ENCODE measurements around the gene ELL2.

The ELL2 gene

GRCh38 chr5:95967236-95967635 lies 5.6 kb upstream of the ELL2 start:
- peaks cover 3% of the 10 kb centered on the region for H3K4me1 ChIP-seq (ENCODE audit: control insufficient read depth, low read depth, low read length)
- no peaks in the 10 kb centered on the region for H3K27me3 ChIP-seq (ENCODE audit: insufficient read depth, low read length, poor library complexity)
- H3K27ac ChIP-seq (ENCODE audit: low read depth, low read length), result no peak overlapping the region
- no peak overlapping the region for H4K5ac ChIP-seq (ENCODE audit: low read length)
- no peaks in the 10 kb centered on the region for H3K79me2 ChIP-seq (ENCODE audit: control insufficient read depth, insufficient read depth, low read length)
- H3K4me2 ChIP-seq (ENCODE audit: low read length), result no peak overlapping the region
- H2BK5ac ChIP-seq (ENCODE audit: low read length), result no peak overlapping the region
- H3K18ac ChIP-seq (ENCODE audit: low read length), result no peak overlapping the region
- H3K36me3 ChIP-seq (ENCODE audit: control insufficient read depth, insufficient read depth, low read length), result no peaks in the 10 kb centered on the region
- H2BK120ac ChIP-seq (ENCODE audit: low read depth, low read length), result no peak overlapping the region
- no peak overlapping the region for H3K9ac ChIP-seq (ENCODE audit: low read length)
- no peak overlapping the region for H3K4ac ChIP-seq (ENCODE audit: low read depth, low read length)
- no peak for DNase-seq
- no CpG with 5 or more reads among the region's 1 CpG for WGBS (ENCODE audit: extremely low coverage, insufficient coverage, low lambda C conversion rate)
- no peak overlapping the region for H3K56ac ChIP-seq (ENCODE audit: low read length)
- H3K79me1 ChIP-seq (ENCODE audit: low read length), result no peaks in the 10 kb centered on the region
- H3K23ac ChIP-seq (ENCODE audit: low read length), result no peak overlapping the region
- H4K8ac ChIP-seq (ENCODE audit: low read depth, low read length), result no peak overlapping the region
- no peak overlapping the region for H3K4me3 ChIP-seq (ENCODE audit: low read length)
- H2AK5ac ChIP-seq (ENCODE audit: low read length), result no peak overlapping the region
- peak overlapping the region; percentile 64 for H2BK15ac ChIP-seq (replicated peaks; ENCODE audit: low read depth)

DNA sequence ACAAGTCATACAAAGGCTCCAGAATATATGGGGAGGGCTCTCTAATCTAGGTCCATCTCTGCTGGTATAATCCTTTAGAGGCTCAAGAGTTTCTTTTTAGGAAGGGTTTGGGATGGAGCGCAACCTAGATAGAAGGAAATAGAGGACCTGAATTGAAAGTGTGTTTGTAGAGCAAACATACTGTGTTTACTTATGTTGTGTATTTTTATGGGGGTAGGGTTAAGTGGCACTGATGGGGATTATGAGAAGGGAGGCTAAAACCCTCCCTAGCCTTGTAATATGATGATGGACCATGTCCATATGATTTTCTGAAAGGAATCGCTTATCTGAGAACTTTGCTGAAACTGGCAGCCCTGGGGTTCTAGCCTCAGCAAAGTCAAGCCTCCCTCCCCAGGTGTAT lies 4.4 kb upstream of the ELL2 start:
- H3K27ac ChIP-seq (ENCODE audit: low read depth, low read length), result no peak overlapping the region

DNA sequence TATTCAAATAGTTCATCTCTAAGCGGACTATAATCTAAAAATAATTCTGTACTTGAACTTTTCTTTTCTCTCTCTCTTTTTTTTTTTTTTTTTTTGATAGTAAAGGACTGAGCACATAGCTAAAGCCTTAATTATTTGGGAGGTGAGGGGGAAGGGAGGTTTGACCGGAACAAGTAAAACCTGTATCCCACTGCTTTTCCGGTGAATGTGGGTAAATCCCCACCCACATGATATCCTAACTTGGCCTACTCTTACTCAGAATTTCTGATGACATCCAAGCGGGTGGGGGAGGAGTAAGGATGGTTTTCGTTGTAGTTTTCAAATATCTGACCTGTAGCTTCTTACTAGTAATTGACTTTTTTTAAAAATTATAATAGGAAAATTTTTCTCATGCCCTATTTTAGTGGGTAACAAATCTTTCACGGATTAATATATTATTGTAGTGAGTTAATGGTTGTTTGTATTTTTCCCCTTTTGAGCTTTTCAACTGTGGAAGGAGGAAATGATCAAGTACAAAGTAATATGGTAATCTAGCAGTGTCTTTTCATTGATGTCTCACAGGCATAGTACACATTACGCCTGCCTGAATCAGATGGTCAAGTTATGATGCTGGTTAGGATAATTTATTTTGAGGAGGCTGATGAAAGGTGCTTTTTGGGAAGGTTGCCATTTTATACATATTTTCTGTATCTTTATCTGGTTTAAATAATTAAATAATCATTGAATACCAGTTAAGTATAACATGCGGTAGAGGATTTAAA lies 2.2 kb upstream of the ELL2 start:
- no peak overlapping the region for H2BK15ac ChIP-seq (replicated peaks; ENCODE audit: low read depth)
- peaks cover 15% of the 10 kb centered on the region for H3K4me1 ChIP-seq (ENCODE audit: control insufficient read depth, low read depth, low read length)
- H4K5ac ChIP-seq (ENCODE audit: low read length), result no peak overlapping the region
- H3K27ac ChIP-seq (ENCODE audit: low read depth, low read length), result no peak overlapping the region
- H3K23ac ChIP-seq (ENCODE audit: low read length), result no peak overlapping the region
- no peak overlapping the region for H3K18ac ChIP-seq (ENCODE audit: low read length)
- 100% methylated on average over 1 of the region's 8 CpGs for WGBS (ENCODE audit: extremely low coverage, insufficient coverage, low lambda C conversion rate)
- H3K4me2 ChIP-seq (ENCODE audit: low read length), result no peak overlapping the region
- H3K56ac ChIP-seq (ENCODE audit: low read length), result no peak overlapping the region
- no peak overlapping the region for H2BK120ac ChIP-seq (ENCODE audit: low read depth, low read length)
- no peak overlapping the region for H3K9ac ChIP-seq (ENCODE audit: low read length)
- peaks cover 22% of the 10 kb centered on the region for H3K79me2 ChIP-seq (ENCODE audit: control insufficient read depth, insufficient read depth, low read length)
- peaks cover 15% of the 10 kb centered on the region for H3K79me1 ChIP-seq (ENCODE audit: low read length)
- H2BK5ac ChIP-seq (ENCODE audit: low read length), result no peak overlapping the region
- H4K8ac ChIP-seq (ENCODE audit: low read depth, low read length), result no peak overlapping the region
- no peaks in the 10 kb centered on the region for H3K27me3 ChIP-seq (ENCODE audit: insufficient read depth, low read length, poor library complexity)
- H2AK5ac ChIP-seq (ENCODE audit: low read length), result no peak overlapping the region
- H3K4me3 ChIP-seq (ENCODE audit: low read length), result no peak overlapping the region
- no peaks in the 10 kb centered on the region for H3K36me3 ChIP-seq (ENCODE audit: control insufficient read depth, insufficient read depth, low read length)
- no peak overlapping the region for H3K4ac ChIP-seq (ENCODE audit: low read depth, low read length)
- peak; percentile 92 for DNase-seq

More for the DNA sequence above, 4.4 kb upstream of the ELL2 start:
- H3K23ac ChIP-seq (ENCODE audit: low read length), result no peak overlapping the region
- no CpG with 5 or more reads among the region's 2 CpGs for WGBS (ENCODE audit: extremely low coverage, insufficient coverage, low lambda C conversion rate)
- H3K4me2 ChIP-seq (ENCODE audit: low read length), result no peak overlapping the region
- no peaks in the 10 kb centered on the region for H3K36me3 ChIP-seq (ENCODE audit: control insufficient read depth, insufficient read depth, low read length)
- H3K18ac ChIP-seq (ENCODE audit: low read length), result no peak overlapping the region
- H3K9ac ChIP-seq (ENCODE audit: low read length), result no peak overlapping the region
- no peak overlapping the region for H2BK5ac ChIP-seq (ENCODE audit: low read length)
- H4K8ac ChIP-seq (ENCODE audit: low read depth, low read length), result no peak overlapping the region
- no peak overlapping the region for H3K4me3 ChIP-seq (ENCODE audit: low read length)
- no peak overlapping the region for H4K5ac ChIP-seq (ENCODE audit: low read length)
- H3K4me1 ChIP-seq (ENCODE audit: control insufficient read depth, low read depth, low read length), result peaks cover 3% of the 10 kb centered on the region
- peaks cover under 1% of the 10 kb centered on the region for H3K79me2 ChIP-seq (ENCODE audit: control insufficient read depth, insufficient read depth, low read length)
- H2AK5ac ChIP-seq (ENCODE audit: low read length), result no peak overlapping the region
- no peak for DNase-seq
- H2BK120ac ChIP-seq (ENCODE audit: low read depth, low read length), result no peak overlapping the region
- no peaks in the 10 kb centered on the region for H3K27me3 ChIP-seq (ENCODE audit: insufficient read depth, low read length, poor library complexity)
- H2BK15ac ChIP-seq (replicated peaks; ENCODE audit: low read depth), result no peak overlapping the region
- H3K79me1 ChIP-seq (ENCODE audit: low read length), result peaks cover under 1% of the 10 kb centered on the region
- no peak overlapping the region for H3K56ac ChIP-seq (ENCODE audit: low read length)
- no peak overlapping the region for H3K4ac ChIP-seq (ENCODE audit: low read depth, low read length)

DNA sequence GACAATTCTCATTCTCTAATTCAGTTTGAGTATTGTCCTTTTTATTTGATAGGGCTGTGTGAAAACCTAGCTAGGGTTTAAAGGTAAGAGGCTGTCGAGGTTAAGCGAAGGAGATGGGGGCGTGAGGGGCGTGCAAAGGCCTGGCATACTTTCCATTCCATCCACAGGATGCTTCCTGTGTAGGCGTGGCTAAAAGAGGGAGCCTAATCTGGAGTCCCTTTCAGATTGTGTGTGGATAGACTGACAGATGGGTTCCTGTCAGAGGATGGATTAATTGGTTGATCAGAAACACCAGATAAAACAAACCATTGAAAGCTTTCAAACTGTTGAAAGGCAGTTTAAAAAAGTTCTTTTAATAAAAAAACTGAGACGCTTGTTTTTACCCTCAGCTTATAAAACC lies 1.1 kb upstream of the ELL2 start:
- H3K4me2 ChIP-seq (ENCODE audit: low read length), result no peak overlapping the region
- DNase-seq, result peak; percentile 98
- H2BK120ac ChIP-seq (ENCODE audit: low read depth, low read length), result peak overlapping the region; percentile 84
- no peaks in the 10 kb centered on the region for H3K27me3 ChIP-seq (ENCODE audit: insufficient read depth, low read length, poor library complexity)
- H3K4ac ChIP-seq (ENCODE audit: low read depth, low read length), result no peak overlapping the region
- no CpG with 5 or more reads among the region's 6 CpGs for WGBS (ENCODE audit: extremely low coverage, insufficient coverage, low lambda C conversion rate)
- no peak overlapping the region for H2BK5ac ChIP-seq (ENCODE audit: low read length)
- H3K36me3 ChIP-seq (ENCODE audit: control insufficient read depth, insufficient read depth, low read length), result no peaks in the 10 kb centered on the region
- H3K79me2 ChIP-seq (ENCODE audit: control insufficient read depth, insufficient read depth, low read length), result peaks cover 32% of the 10 kb centered on the region
- no peak overlapping the region for H2AK5ac ChIP-seq (ENCODE audit: low read length)
- no peak overlapping the region for H3K56ac ChIP-seq (ENCODE audit: low read length)
- H3K4me1 ChIP-seq (ENCODE audit: control insufficient read depth, low read depth, low read length), result peaks cover 22% of the 10 kb centered on the region
- H2BK15ac ChIP-seq (replicated peaks; ENCODE audit: low read depth), result peak overlapping the region; percentile 80
- peak overlapping the region; percentile 64 for H3K18ac ChIP-seq (ENCODE audit: low read length)
- H3K9ac ChIP-seq (ENCODE audit: low read length), result no peak overlapping the region
- H4K5ac ChIP-seq (ENCODE audit: low read length), result no peak overlapping the region
- no peak overlapping the region for H4K8ac ChIP-seq (ENCODE audit: low read depth, low read length)
- H3K79me1 ChIP-seq (ENCODE audit: low read length), result peaks cover 20% of the 10 kb centered on the region
- H3K23ac ChIP-seq (ENCODE audit: low read length), result no peak overlapping the region
- no peak overlapping the region for H3K4me3 ChIP-seq (ENCODE audit: low read length)
- no peak overlapping the region for H3K27ac ChIP-seq (ENCODE audit: low read depth, low read length)

GRCh38 chr5:95962475-95962773 lies 773 bp upstream of the ELL2 start:
- no peak overlapping the region for H3K4me3 ChIP-seq (ENCODE audit: low read length)
- no peaks in the 10 kb centered on the region for H3K36me3 ChIP-seq (ENCODE audit: control insufficient read depth, insufficient read depth, low read length)
- peak overlapping the region; percentile 30 for H3K27ac ChIP-seq (ENCODE audit: low read depth, low read length)

More at GRCh38 chr5:95962475-95962773, 773 bp upstream of the ELL2 start:
- H3K9ac ChIP-seq (ENCODE audit: low read length), result peak overlapping the region; percentile 47
- H3K23ac ChIP-seq (ENCODE audit: low read length), result no peak overlapping the region
- H3K4me1 ChIP-seq (ENCODE audit: control insufficient read depth, low read depth, low read length), result peaks cover 22% of the 10 kb centered on the region
- peak overlapping the region; percentile 66 for H2BK5ac ChIP-seq (ENCODE audit: low read length)
- DNase-seq, result no peak
- H2BK15ac ChIP-seq (replicated peaks; ENCODE audit: low read depth), result peak overlapping the region; percentile 80
- peak overlapping the region; percentile 64 for H3K18ac ChIP-seq (ENCODE audit: low read length)
- peak overlapping the region; percentile 16 for H4K8ac ChIP-seq (ENCODE audit: low read depth, low read length)
- H3K4me2 ChIP-seq (ENCODE audit: low read length), result peak overlapping the region; percentile 4
- peak overlapping the region; percentile 80 for H3K56ac ChIP-seq (ENCODE audit: low read length)
- peaks cover 34% of the 10 kb centered on the region for H3K79me2 ChIP-seq (ENCODE audit: control insufficient read depth, insufficient read depth, low read length)
- peak overlapping the region; percentile 84 for H2BK120ac ChIP-seq (ENCODE audit: low read depth, low read length)
- H3K4ac ChIP-seq (ENCODE audit: low read depth, low read length), result peak overlapping the region; percentile 71
- no CpG with 5 or more reads among the region's 8 CpGs for WGBS (ENCODE audit: extremely low coverage, insufficient coverage, low lambda C conversion rate)
- H3K27me3 ChIP-seq (ENCODE audit: insufficient read depth, low read length, poor library complexity), result no peaks in the 10 kb centered on the region
- H4K5ac ChIP-seq (ENCODE audit: low read length), result no peak overlapping the region
- peaks cover 20% of the 10 kb centered on the region for H3K79me1 ChIP-seq (ENCODE audit: low read length)
- no peak overlapping the region for H2AK5ac ChIP-seq (ENCODE audit: low read length)
